MCF 10A (cell line): Measurements from ENCODE around the gene DCLK3. TPM values are rescaled to one million over a fixed set of nuclear protein-coding genes. Genes with fewer than 3 reads are reported as not detected.
A peak's percentile ranks its signal among the peaks of the same experiment; 100 is the strongest.

Experiments used
- BruUV-seq: library from RNA; stranded (reverse); fragments of 400-500 nt; replicated peaks from 2 replicates; lab custom pipeline; 2021; lab: Mats Ljungman, UMichigan
- CTCF ChIA-PET: fragments of 300-600 bp; sonication (Branson Sonifier 250); formaldehyde crosslinking; extraction: SDS; loops from one replicate; lab custom pipeline; 2021; ENCODE audit warnings: antibody characterized with exemption, inconsistent platforms; lab: Yijun Ruan, JAX
- POLR2A ChIA-PET: fragments of 300-600, 350-650 bp; sonication (Branson Sonifier 250); formaldehyde crosslinking; extraction: SDS; loops from one replicate; lab custom pipeline; 2020; ENCODE audit warnings: antibody characterized with exemption, inconsistent platforms; lab: Yijun Ruan, JAX
- DNase-seq: peaks from one replicate; pipeline ENCODE4 v3.0.0-alpha.2; 2018; ENCODE audit not compliant: unreplicated experiment
- H3K27ac Mint-ChIP-seq: one replicate; pipeline ENCODE4 v1.8.0; 2022; ENCODE audit warnings: mild to moderate bottlenecking, low read depth, mixed read lengths; ENCODE audit not compliant: unreplicated experiment
- H3K27me3 Mint-ChIP-seq: one replicate; pipeline ENCODE4 v1.8.0; 2022; ENCODE audit warnings: mixed read lengths; ENCODE audit not compliant: insufficient read depth, unreplicated experiment
- H3K36me3 Mint-ChIP-seq: one replicate; pipeline ENCODE4 v1.8.0; 2022; ENCODE audit warnings: mild to moderate bottlenecking, moderate library complexity, mixed read lengths; ENCODE audit not compliant: insufficient read depth, unreplicated experiment
- H3K4me1 Mint-ChIP-seq: one replicate; pipeline ENCODE4 v1.8.0; 2022; ENCODE audit warnings: mixed read lengths; ENCODE audit not compliant: insufficient read depth, unreplicated experiment
- H3K4me3 Mint-ChIP-seq: one replicate; pipeline ENCODE4 v1.8.0; 2022; ENCODE audit warnings: mild to moderate bottlenecking, moderate library complexity, mixed read lengths; ENCODE audit not compliant: unreplicated experiment
- H3K9me3 Mint-ChIP-seq: one replicate; pipeline ENCODE4 v1.8.0; 2022; ENCODE audit warnings: mixed read lengths; ENCODE audit not compliant: unreplicated experiment
- intact Hi-C: fragments of 100-400 bp; cut with micrococcal nuclease; formaldehyde crosslinking; loops from 2 replicates; pipeline ENCODE4 v1.14.1; 2022
- total RNA-seq: library from RNA; stranded (reverse); gene quantifications from 2 replicates; pipeline ENCODE4 v1.2.3, GENCODE V29; 2022
- TF ChIP-seq, protein P1 (sequence below): fragments of 200-600 bp; IDR thresholded peaks from one replicate; pipeline ENCODE4 v1.8.0; 2022; ENCODE audit warnings: antibody characterized with exemption, mild to moderate bottlenecking; ENCODE audit not compliant: unreplicated experiment

The DCLK3 gene
- total RNA-seq, 1 experiment from 2014 or later = not detected

DNA sequence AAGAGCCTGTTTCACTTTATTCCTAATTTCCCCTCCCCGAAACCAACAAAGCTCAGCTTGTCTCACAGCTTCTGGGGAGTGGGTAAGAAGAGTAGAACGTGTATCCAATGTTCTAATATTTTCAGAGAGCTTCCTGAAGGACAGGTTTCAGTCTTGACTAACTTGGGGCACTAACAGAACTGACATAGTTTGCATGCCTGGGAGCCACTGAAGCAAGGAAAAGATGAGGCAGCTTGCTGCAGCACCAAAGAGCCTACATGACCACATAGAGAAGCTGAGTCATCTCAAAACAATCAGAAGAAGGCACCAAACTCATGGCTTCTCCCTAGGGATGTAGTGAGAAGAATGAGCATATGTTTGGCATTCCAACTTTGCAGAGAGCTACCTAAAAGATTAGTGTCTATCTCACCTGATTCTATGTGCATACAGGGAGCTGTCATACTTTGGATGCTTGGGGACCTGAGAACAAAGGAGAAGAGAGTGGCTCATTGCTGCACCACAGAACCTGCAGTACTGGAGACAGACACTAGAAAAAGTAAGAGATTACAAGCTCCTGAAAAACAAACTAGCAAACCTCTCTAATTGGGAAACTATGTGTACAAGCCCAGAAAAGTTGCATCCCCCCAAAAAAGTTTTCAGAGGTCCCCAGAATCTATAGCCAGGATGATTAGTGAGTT is 86.9 kb downstream of the DCLK3 start:
- no peaks in the 10 kb centered on the region for H3K27me3 Mint-ChIP-seq
- TF ChIP-seq, protein P1, sequence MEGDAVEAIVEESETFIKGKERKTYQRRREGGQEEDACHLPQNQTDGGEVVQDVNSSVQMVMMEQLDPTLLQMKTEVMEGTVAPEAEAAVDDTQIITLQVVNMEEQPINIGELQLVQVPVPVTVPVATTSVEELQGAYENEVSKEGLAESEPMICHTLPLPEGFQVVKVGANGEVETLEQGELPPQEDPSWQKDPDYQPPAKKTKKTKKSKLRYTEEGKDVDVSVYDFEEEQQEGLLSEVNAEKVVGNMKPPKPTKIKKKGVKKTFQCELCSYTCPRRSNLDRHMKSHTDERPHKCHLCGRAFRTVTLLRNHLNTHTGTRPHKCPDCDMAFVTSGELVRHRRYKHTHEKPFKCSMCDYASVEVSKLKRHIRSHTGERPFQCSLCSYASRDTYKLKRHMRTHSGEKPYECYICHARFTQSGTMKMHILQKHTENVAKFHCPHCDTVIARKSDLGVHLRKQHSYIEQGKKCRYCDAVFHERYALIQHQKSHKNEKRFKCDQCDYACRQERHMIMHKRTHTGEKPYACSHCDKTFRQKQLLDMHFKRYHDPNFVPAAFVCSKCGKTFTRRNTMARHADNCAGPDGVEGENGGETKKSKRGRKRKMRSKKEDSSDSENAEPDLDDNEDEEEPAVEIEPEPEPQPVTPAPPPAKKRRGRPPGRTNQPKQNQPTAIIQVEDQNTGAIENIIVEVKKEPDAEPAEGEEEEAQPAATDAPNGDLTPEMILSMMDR = peak; percentile 20
- BruUV-seq = no TSS peak
- peak; percentile 85 for DNase-seq
- peak overlapping the region; percentile 26 for H3K4me3 Mint-ChIP-seq
- H3K4me1 Mint-ChIP-seq = peaks cover 34% of the 10 kb centered on the region
- intact Hi-C loops = no loop called here
- H3K36me3 Mint-ChIP-seq = peaks cover 6% of the 10 kb centered on the region
- CTCF ChIA-PET = interaction anchor here (0.7 to 1.5 kb wide), 4 partner anchors 15 to 24 kb away, joined by 3 to 5 read pairs (median 3); no protein-coding TSS in a partner anchor
- H3K9me3 Mint-ChIP-seq = peaks cover 8% of the 10 kb centered on the region
- peak overlapping the region; percentile 99 for H3K27ac Mint-ChIP-seq
- POLR2A ChIA-PET = interaction anchor here (0.5 to 1.0 kb wide), 2 partner anchors 9 to 181 kb away, joined by 3 read pairs; no protein-coding TSS in a partner anchor

DNA sequence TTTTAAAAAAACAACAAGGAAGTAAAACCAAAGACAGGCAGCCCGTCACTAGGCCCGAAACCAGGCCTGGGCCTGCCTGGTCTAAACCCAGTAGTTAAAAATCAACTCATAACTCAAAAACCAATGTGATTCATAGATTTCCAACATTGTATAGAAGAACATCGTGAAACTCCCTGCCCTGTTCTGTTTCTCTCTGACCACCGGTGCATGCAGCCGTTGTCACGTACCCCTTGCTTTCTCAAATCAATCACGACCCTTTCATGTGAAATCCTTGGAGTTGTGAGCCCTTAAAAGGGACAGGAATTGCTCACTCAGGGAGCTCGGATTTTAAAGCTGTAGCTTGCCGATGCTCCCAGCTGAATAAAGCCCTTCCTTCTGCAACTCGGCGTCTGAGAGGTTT is 89.5 kb downstream of the DCLK3 start:
- no TSS peak for BruUV-seq
- intact Hi-C loops = no loop called here
- Mint-ChIP-seq H3K27ac (no peak overlapping the region), H3K36me3 (peaks cover 3% of the 10 kb centered on the region), H3K4me3 (no peak overlapping the region), H3K27me3 (no peaks in the 10 kb centered on the region), H3K4me1 (peaks cover 23% of the 10 kb centered on the region), H3K9me3 (no peaks in the 10 kb centered on the region)
- no peak for DNase-seq
- TF ChIP-seq, protein P1 = no peak
- ChIA-PET POLR2A (interaction anchor here (1.5 kb wide), 1 partner anchor 28 kb away, joined by 5 read pairs; no protein-coding TSS in a partner anchor), CTCF (no interaction called here)

DNA sequence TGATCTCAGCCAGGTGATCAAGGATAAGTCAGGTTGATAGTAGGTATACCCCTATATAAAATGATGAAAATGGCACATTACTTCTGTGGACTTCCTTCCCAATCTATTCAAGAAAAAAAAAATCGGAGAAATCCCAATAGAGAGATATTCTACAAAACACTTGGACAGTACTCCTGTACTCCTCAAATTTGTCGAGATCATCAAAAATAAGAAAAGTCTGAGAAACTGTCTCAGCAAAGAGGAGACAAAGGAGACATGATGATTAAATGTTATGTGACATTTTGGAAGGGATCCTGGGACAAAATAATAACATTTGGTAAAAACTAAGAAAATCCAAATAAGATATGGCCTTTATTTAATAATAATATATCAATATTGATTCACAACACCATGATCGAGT is 94.6 kb downstream of the DCLK3 start:
- no peak overlapping the region for H3K27ac Mint-ChIP-seq
- H3K9me3 Mint-ChIP-seq = no peaks in the 10 kb centered on the region
- H3K36me3 Mint-ChIP-seq = no peaks in the 10 kb centered on the region
- no peak overlapping the region for H3K4me3 Mint-ChIP-seq
- CTCF ChIA-PET = interaction anchor here (0.6 kb wide), 1 partner anchor 15 kb away, joined by 3 read pairs; no protein-coding TSS in a partner anchor
- intact Hi-C loops = no loop called here
- POLR2A ChIA-PET = no interaction called here
- DNase-seq = no peak
- H3K27me3 Mint-ChIP-seq = no peaks in the 10 kb centered on the region
- BruUV-seq = no TSS peak
- H3K4me1 Mint-ChIP-seq = no peaks in the 10 kb centered on the region
- TF ChIP-seq, protein P1 = no peak

DNA sequence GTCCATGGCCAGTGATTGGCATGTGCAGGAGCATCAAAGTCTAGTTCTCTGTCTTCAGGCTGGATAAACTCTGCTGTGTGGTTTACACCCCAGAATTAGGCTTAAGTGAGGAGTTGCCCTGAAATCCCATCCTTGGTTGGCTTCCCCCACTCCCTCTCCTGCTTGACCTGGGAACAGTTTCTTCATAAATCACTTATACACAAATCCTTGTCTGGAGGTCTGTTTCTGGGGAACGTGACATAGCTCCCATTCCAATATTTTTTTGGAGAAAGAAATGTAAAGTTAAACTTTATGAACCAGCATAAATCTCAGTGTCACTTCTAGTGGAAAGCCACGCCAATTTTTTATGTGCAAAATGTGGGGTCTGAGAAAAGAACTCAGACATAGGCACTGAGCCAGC is 98.2 kb downstream of the DCLK3 start:
- no peak overlapping the region for H3K4me3 Mint-ChIP-seq
- H3K9me3 Mint-ChIP-seq = no peaks in the 10 kb centered on the region
- H3K4me1 Mint-ChIP-seq = peaks cover 7% of the 10 kb centered on the region
- intact Hi-C loops = no loop called here
- DNase-seq = no peak
- no peak overlapping the region for H3K27ac Mint-ChIP-seq
- no peaks in the 10 kb centered on the region for H3K27me3 Mint-ChIP-seq
- POLR2A ChIA-PET = interaction anchor here (0.5 kb wide), 1 partner anchor 10 kb away, joined by 3 read pairs; no protein-coding TSS in a partner anchor
- TF ChIP-seq, protein P1 = no peak
- no peaks in the 10 kb centered on the region for H3K36me3 Mint-ChIP-seq
- BruUV-seq = no TSS peak
- CTCF ChIA-PET = interaction anchor here (0.6 kb wide), 1 partner anchor 1306 kb away, joined by 3 read pairs; no protein-coding TSS in a partner anchor
